ENCODE results near the gene KIT. TPM values are rescaled to one million over a fixed set of nuclear protein-coding genes. Genes with fewer than 3 reads are reported as not detected.

The KIT gene
- total RNA-seq, 1 donor from 2014 or later: 0.15 TPM

- intact Hi-C loops (cut with micrococcal nuclease): no loop called here
Observed at GRCh38 chr4:54743562-54743961, 85.8 kb downstream of the KIT start.

GRCh38 chr4:54744487-54744886 is 86.7 kb downstream of the KIT start:
- intact Hi-C loops (cut with micrococcal nuclease): no loop called here

GRCh38 chr4:54745031-54745770 is 87.4 kb downstream of the KIT start:
- intact Hi-C loops (cut with micrococcal nuclease): no loop called here

- intact Hi-C loops (cut with micrococcal nuclease): no loop called here
Observed at GRCh38 chr4:54746218-54746617, 88.5 kb downstream of the KIT start.

- intact Hi-C loops (cut with micrococcal nuclease): no loop called here
Observed at GRCh38 chr4:54750341-54750740, 92.6 kb downstream of the KIT start.

GRCh38 chr4:54754394-54754793 is 96.6 kb downstream of the KIT start:
- intact Hi-C loops (cut with micrococcal nuclease): no loop called here

- intact Hi-C loops (cut with micrococcal nuclease): no loop called here
Observed at GRCh38 chr4:54764476-54764875, 106.7 kb downstream of the KIT start.

- intact Hi-C loops (cut with micrococcal nuclease): no loop called here
Observed at GRCh38 chr4:54767376-54767775, 109.6 kb downstream of the KIT start.

GRCh38 chr4:54773022-54773421 is 115.3 kb downstream of the KIT start:
- intact Hi-C loops (cut with micrococcal nuclease): no loop called here

- intact Hi-C loops (cut with micrococcal nuclease): no loop called here
Observed at GRCh38 chr4:54779036-54779435, 121.3 kb downstream of the KIT start.

- intact Hi-C loops (cut with micrococcal nuclease): no loop called here
Observed at GRCh38 chr4:54779476-54780148, 121.9 kb downstream of the KIT start.

GRCh38 chr4:54780149-54780495 is 122.4 kb downstream of the KIT start:
- intact Hi-C loops (cut with micrococcal nuclease): no loop called here

- intact Hi-C loops (cut with micrococcal nuclease): no loop called here
Observed at GRCh38 chr4:54781756-54782155, 124.0 kb downstream of the KIT start.

GRCh38 chr4:54783402-54784110 is 125.8 kb downstream of the KIT start:
- intact Hi-C loops (cut with micrococcal nuclease): no loop called here

GRCh38 chr4:54784161-54784671 is 126.5 kb downstream of the KIT start:
- intact Hi-C loops (cut with micrococcal nuclease): no loop called here

Measured in T-helper 1 cell treated with Interleukin-12 subunit alpha and Interleukin-12 subunit beta and Interleukin-4 antibody, amounts not matched to agents 30 ng/mL and 1 ng/mL, for 36 hours (primary cell).